Activated CD4-positive, alpha-beta T cell treated with anti-CD3 and anti-CD28 coated beads for 1 hour (primary cell): Measurements from ENCODE around the gene CACNG4.

ENCODE experiments used
- DNase-seq: peaks from one replicate; pipeline ENCODE4 v3.0.0-alpha.2; 2020

CACNG4 gene

DNA sequence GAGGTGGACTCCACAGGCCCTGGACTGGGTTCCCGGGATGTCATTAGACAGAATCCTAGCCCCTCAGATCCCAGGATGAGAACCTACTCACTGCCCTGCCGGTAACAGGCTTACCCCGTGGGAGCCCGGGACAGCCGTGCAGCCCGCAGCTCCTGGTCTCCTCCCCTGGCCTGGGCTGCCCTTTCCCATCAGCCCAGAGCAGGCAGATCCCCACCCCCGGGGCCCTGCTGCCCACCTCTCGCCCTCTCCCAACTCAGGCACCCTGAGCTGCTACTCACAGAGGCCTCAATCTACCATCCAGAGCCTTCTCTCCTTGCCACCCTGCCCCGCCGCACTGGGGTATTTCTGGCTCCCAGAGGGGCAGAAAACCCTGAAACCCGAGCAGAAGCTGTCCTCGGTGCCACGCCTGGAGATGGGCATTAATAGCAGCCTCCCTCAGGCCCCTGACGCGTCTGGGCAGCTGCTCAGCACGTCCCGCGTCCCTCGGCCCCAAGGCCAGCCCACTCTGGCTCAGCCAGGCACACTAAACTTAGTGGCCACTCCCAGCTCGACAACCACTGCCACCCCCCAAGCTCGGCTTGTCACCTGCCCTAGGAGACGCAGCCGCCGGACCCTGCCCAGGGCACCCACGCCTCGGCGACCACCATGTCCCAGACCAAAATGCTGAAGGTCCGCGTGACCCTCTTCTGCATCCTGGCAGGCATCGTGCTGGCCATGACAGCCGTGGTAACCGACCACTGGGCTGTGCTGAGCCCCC is 79.7 kb downstream of the CACNG4 start, which contains the start of gene CACNG1:
CACNG1 (plus strand) TSS at position 539 of the 757 bp plus-strand sequence; CDS start at position 646, 107 bp downstream.
- no peak for DNase-seq

DNA sequence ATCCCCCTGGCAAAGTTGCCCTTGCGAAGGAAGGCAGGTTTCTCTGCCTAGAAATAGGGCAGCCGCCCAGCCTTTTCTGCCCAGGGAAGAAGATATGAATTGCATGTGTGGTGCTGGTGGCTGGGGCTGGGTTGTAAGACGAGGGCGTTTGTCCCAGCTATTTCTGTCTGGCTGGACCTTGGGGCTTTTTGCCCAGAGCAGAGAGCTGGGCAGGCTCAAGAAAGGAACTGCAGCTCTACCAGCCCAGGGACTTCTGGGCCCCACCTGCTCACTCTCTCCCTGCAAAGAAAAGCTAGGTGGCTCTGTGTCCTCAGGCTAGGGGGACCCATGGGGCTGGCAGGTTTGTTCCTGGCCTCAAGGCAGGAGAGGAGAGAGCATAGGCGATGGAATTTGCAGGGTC is 80.4 kb downstream of the CACNG4 start:
- DNase-seq = no peak

GRCh38 chr17:67046398-67046797 is 81.9 kb downstream of the CACNG4 start:
- DNase-seq = no peak

- no peak for DNase-seq
These were observed 82.9 kb downstream of the CACNG4 start for GRCh38 chr17:67047382-67047781.

DNA sequence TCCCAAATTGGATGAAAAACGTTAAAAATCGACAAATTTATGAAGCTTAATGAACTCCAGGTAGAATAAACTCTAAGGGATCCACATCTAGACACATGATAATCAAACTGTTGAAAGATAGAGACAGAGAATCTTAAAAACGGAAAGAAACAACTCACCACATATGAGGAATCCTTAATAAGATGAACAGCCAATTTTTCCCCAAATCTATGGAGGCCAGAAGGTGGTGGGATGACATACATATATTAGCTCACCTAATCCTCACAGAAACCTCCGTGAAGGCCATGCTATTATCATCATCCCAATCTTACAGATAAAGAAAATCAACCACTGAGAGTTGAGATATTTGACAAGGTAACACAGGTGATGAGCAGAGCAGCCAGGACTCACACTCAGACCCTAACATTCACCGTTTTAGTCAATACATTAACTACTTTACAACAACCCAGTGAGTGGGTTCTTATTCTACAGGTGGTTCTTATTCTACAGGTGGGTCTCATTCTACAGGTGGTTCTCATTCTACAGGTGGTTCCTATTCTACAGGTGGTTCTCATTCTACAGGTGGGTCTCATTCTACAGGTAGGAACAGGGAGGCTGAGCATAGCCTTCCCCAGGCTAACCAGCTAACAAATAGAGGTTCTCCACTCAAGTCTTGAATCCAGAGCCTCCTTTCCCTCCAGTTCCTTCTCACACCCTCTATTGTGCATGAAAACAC is 84.7 kb downstream of the CACNG4 start:
- no peak for DNase-seq

DNA sequence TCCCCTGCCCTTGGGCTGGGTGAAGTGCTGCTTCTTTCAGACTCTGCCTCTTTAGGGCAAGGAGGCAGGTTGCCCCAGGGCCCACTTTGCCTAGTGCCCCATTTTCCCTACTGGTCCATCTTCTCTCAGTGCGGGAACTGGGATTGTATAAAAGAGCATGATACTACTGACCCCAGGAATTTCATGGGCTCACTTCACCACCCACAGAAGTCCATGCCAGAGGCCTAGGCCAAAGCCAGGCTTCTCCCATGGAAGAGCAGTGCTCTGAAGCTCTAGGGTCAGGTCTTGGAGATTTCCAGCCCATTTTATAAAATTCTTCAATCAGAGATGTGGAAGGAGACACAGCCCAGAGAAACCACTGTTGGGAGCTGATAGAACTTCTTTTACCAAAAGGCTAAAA is 85.6 kb downstream of the CACNG4 start:
- no peak for DNase-seq

GRCh38 chr17:67050471-67051154 is 86.1 kb downstream of the CACNG4 start:
- DNase-seq = no peak

DNA sequence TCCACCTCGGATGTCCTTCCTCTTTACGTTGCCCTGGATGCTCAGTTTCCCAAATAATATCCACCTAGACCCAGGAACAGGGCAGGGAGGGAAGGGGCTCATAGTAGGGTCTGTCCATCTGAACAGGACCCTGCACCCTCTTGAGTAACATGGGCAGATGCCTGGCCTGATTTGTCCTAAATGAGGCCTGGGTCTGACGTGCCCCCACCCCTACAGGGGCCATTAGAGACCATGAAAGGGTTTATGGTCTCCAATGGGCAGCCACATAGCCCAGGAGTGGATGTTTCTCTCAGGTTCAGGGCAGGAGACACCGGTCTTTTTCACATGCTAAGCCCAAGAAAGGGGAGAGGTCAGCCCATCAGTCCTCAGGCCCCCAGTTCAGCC is 86.6 kb downstream of the CACNG4 start:
- DNase-seq = no peak

- DNase-seq = no peak
These were observed 87.3 kb downstream of the CACNG4 start for GRCh38 chr17:67051837-67052236.

DNA sequence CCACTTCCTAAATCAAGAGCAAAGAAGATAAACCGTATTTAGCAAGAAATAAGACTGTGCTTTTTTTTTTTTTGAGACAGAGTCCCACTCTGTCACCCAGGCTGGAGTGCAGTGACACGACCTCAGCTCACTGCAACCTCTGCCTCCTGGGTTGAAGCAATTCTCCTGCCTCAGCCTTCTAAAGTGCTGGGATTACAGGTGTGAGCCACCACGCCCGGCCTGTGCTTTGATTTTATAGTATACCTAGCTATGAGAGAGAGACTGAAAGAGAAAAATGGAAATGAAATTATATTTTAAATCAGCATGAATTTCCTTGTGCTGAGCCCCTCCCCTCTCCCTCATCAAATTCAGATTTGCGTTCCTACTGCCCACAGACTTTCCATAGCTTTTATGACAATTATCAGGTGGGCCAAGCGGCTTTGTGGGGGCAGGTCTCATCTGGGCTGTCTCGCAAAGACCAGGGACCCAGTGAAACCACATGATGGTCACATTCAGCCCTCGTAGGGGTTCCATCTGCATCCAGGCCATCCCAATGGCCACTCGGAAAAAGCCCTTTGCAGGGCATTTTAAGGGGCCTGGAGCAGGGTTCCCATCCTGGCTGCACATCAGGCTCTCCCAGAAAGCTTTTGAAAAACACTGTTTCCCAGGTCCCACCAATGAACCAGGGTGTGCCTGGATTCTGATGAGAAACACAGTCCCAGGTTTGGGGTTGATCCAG is 88.4 kb downstream of the CACNG4 start:
- DNase-seq = no peak

GRCh38 chr17:67053438-67054000 is 89.0 kb downstream of the CACNG4 start:
- no peak for DNase-seq

- DNase-seq = no peak
These were observed 89.6 kb downstream of the CACNG4 start for GRCh38 chr17:67054011-67054591.

- no peak for DNase-seq
These were observed 90.1 kb downstream of the CACNG4 start for GRCh38 chr17:67054608-67055007.

- DNase-seq = no peak
These were observed 90.5 kb downstream of the CACNG4 start for GRCh38 chr17:67055041-67055443.

GRCh38 chr17:67055811-67056745 is 91.6 kb downstream of the CACNG4 start:
- DNase-seq = no peak

- DNase-seq = no peak
These were observed 92.4 kb downstream of the CACNG4 start for GRCh38 chr17:67056746-67057490.

GRCh38 chr17:67058036-67058435 is 93.5 kb downstream of the CACNG4 start:
- DNase-seq = no peak

GRCh38 chr17:67059372-67059771 is 94.9 kb downstream of the CACNG4 start:
- DNase-seq = no peak

GRCh38 chr17:67063141-67063540 is 98.6 kb downstream of the CACNG4 start:
- no peak for DNase-seq

- DNase-seq = no peak
These were observed 102.2 kb downstream of the CACNG4 start for GRCh38 chr17:67066717-67067116.
